AG10803 (cell line): ENCODE data around the gene MANEA.
"Not testable (repeated sequence)": the region's sequence is repeated elsewhere in the genome, so short reads cannot be mapped to it uniquely, and the experiment has no call there.

ENCODE experiments used
- DNase-seq: peaks from one replicate; pipeline ENCODE4 v3.0.0; 2010; ENCODE audit warnings: low read depth
- H3K4me3 ChIP-seq: 2 replicates; pipeline ENCODE4 v1.5.1; 2011; ENCODE audit warnings: mild to moderate bottlenecking, low read length, control low read depth
- TF ChIP-seq, protein P1 (sequence below): conservative IDR thresholded peaks from 2 replicates; pipeline ENCODE4 v1.5.1; 2011; ENCODE audit warnings: mild to moderate bottlenecking, low read length, control low read depth, inconsistent platforms

MANEA gene

GRCh38 chr6:95545686-95546085 lies 31.6 kb upstream of the MANEA start:
- DNase-seq: no peak

GRCh38 chr6:95546148-95546547 lies 31.2 kb upstream of the MANEA start:
- no peak overlapping the region for H3K4me3 ChIP-seq
- TF ChIP-seq, protein P1, sequence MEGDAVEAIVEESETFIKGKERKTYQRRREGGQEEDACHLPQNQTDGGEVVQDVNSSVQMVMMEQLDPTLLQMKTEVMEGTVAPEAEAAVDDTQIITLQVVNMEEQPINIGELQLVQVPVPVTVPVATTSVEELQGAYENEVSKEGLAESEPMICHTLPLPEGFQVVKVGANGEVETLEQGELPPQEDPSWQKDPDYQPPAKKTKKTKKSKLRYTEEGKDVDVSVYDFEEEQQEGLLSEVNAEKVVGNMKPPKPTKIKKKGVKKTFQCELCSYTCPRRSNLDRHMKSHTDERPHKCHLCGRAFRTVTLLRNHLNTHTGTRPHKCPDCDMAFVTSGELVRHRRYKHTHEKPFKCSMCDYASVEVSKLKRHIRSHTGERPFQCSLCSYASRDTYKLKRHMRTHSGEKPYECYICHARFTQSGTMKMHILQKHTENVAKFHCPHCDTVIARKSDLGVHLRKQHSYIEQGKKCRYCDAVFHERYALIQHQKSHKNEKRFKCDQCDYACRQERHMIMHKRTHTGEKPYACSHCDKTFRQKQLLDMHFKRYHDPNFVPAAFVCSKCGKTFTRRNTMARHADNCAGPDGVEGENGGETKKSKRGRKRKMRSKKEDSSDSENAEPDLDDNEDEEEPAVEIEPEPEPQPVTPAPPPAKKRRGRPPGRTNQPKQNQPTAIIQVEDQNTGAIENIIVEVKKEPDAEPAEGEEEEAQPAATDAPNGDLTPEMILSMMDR: no peak
- DNase-seq: no peak

More at GRCh38 chr6:95545686-95546085, 31.6 kb upstream of the MANEA start:
- no peak overlapping the region for H3K4me3 ChIP-seq
- TF ChIP-seq, protein P1: no peak

GRCh38 chr6:95547043-95547442 lies 30.3 kb upstream of the MANEA start:
- TF ChIP-seq, protein P1: no peak
- DNase-seq: no peak
- no peak overlapping the region for H3K4me3 ChIP-seq

- TF ChIP-seq, protein P1: no peak
- H3K4me3 ChIP-seq: no peak overlapping the region
- DNase-seq: no peak
Measured at GRCh38 chr6:95548188-95548786, 29.0 kb upstream of the MANEA start.

- no peak overlapping the region for H3K4me3 ChIP-seq
- no peak for DNase-seq
- TF ChIP-seq, protein P1: no peak
Measured at GRCh38 chr6:95551678-95552324, 25.5 kb upstream of the MANEA start.

GRCh38 chr6:95553880-95554279 lies 23.5 kb upstream of the MANEA start:
- TF ChIP-seq, protein P1: no peak
- no peak for DNase-seq

GRCh38 chr6:95560956-95561355 lies 16.4 kb upstream of the MANEA start:
- H3K4me3 ChIP-seq, DNase-seq: not testable (repeated sequence)

More at GRCh38 chr6:95553880-95554279, 23.5 kb upstream of the MANEA start:
- no peak overlapping the region for H3K4me3 ChIP-seq
